ENCODE data around the gene NOL7.

Gene NOL7

GRCh38 chr6:13614926-13615791, at the start of gene NOL7:
NOL7 (plus strand) TSS chr6:13615335; CDS start chr6:13615359, 24 bp downstream.
- DNase-seq, result peak; percentile 99

- DNase-seq, result no peak
Observed at GRCh38 chr6:13565921-13566320, 49.2 kb upstream of the NOL7 start.

DNA sequence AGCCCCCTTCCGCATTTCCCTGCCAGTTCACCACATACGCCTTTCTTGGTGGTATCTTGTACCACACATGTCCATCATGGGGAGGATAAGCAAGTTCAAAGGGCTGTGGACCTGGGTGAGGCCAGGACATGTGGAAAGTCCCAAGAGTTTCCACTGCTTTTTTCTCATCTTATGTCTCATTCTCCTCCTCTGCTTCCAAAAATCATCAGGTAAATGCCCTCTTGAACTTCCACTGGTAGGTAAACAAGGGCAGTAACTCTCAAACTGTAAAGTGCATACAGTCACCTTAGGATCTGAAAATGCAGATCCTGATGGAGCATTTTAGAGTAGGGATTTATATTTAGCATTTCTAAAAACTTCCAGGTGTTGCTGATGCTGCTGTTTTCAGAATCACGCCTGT, 48.6 kb upstream of the NOL7 start:
- DNase-seq, result no peak

- no peak for DNase-seq
Observed at GRCh38 chr6:13568970-13569369, 46.2 kb upstream of the NOL7 start.

- no peak for DNase-seq
Observed at GRCh38 chr6:13572240-13572639, 42.9 kb upstream of the NOL7 start.

GRCh38 chr6:13572951-13573654, 42.0 kb upstream of the NOL7 start:
- DNase-seq, result peak; percentile 59

DNA sequence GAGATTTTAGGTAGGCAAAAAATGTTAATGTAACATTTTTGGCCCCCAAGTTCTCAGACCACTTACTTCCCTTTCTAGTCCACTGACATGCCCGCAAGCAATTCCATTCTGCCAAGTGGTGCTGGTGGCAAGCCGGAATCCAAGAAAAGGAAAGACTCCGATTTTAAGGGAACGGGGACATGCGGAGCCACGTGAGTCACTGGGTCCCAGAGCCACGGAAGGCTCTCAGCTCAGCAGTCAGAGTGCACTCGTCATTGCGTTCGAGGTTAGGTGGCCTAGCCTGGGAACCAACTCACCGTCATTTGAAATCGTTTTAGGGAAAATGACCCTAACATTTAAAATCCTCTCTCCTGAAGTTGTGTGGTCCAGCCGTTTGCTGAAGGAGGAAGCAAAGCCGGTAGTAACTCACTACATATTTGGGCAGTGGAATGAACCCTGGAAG, 41.4 kb upstream of the NOL7 start:
- peak; percentile 59 for DNase-seq

DNA sequence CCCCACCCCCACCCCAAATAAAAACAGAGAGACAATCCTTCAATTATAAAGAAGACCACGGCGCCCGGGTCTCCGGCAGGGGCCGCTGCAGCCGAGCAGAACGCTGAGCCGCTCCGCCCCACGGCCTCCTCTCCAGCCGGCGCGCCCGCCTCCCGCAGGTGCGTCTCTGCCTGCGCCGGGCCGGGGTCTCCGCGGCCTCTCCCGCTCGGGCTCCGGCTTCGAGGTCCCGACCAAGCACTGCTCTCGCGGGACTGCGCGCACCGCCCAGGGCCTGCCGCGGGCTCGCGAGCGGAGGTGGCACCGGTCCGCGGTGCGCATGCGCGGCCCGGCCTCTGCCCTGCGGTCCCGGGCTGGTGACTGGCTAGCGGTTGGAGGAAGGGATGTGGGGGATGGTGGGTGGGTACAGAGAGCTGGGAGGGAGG, 41.0 kb upstream of the NOL7 start:
- DNase-seq, result peak; percentile 97

- DNase-seq, result peak; percentile 91
Observed at GRCh38 chr6:13574571-13575376, 40.4 kb upstream of the NOL7 start, which contains the start of gene SIRT5. SIRT5 (plus strand) TSS chr6:13574601; CDS start chr6:13584111, 9,510 bp downstream.

- no peak for DNase-seq
Observed at GRCh38 chr6:13575377-13575775, 39.8 kb upstream of the NOL7 start.

GRCh38 chr6:13576017-13576416, 39.1 kb upstream of the NOL7 start:
- no peak for DNase-seq

- no peak for DNase-seq
Observed at GRCh38 chr6:13577926-13578325, 37.2 kb upstream of the NOL7 start.

GRCh38 chr6:13579911-13580310, 35.2 kb upstream of the NOL7 start:
- DNase-seq, result no peak

DNA sequence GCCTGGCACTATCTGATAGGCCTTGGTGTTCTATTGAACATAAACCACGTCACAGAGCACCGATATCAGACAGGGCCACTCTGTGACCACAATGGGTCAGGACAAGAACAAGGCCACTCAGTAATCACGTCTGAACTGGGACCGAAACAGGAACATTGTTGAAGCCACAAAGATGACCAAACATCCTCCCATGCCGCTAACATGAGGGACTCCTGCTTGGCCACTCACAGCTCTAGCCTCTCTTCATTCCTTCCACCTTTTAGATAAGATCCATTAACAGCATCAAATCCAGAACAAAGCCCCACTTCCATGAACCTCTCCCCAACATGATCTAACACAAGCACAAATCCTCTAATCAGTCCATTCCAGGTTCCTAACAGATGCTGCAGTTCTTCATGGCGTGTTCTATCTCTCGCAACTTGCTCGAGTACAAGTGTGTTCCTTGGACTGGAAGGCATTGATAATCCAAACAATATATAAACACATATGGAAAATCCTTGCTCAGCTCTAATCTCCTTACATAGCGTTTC, 33.4 kb upstream of the NOL7 start:
- no peak for DNase-seq

GRCh38 chr6:13586603-13587542, 28.3 kb upstream of the NOL7 start:
- no peak for DNase-seq

GRCh38 chr6:13589801-13590200, 25.3 kb upstream of the NOL7 start:
- DNase-seq, result no peak

DNA sequence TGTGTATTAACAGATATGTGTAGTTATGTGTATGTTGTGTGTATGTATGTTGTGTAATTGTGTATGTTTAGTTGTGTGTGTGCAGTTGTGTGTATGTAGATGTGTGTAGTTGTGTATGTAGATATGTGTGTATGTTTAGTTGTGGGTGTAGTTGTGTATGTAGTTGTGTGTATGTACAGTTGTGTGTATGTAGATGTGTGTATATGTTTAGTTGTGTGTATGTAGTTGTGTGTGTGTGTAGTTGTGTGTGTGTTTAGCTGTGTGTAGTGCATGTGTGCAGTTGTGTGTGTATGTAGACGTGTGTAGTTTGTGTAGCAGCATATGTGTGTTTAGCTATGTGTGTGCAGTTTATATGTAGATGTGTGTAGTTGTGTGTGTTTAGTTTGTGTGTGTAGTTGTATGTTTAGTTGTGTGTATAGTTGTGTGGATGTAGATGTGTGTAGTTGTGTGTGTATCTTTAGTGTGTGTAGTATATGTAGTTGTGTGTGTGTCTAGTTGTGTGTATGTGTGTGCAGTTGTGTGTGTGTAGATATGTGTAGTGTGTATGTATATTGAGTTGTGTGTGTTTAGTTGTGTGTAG, 24.5 kb upstream of the NOL7 start:
- DNase-seq, result no peak

GRCh38 chr6:13591205-13591921, 23.8 kb upstream of the NOL7 start:
- no peak for DNase-seq

DNA sequence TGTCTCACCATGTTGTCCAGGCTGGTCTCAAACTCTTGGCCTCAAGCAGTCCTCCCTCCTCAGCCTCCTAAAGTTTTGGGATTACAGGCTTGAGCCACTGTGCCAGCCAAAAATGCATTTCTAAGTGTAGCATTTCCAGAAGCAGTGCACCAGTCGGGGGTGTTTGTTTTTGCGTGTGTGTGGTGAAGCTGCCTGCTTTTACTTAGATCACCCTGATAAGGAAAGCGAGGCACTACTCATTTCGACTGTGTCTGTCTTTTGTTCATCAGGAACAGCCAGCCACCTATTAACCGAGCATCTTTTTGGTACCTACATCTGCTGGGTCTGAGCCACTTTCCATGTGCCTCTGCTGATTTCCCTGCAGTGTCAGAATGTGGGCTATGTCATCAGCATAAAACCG, 22.0 kb upstream of the NOL7 start:
- DNase-seq, result no peak

GRCh38 chr6:13593720-13594119, 21.4 kb upstream of the NOL7 start:
- no peak for DNase-seq

- no peak for DNase-seq
Observed at GRCh38 chr6:13597073-13597472, 18.1 kb upstream of the NOL7 start.

Data from hematopoietic multipotent progenitor cell treated with erythropoietin and hydrocortisone succinate and interleukin-3 and kit ligand, for 6 days (in vitro differentiated cells).